ENCODE data around the gene CRAMP1.

Gene CRAMP1

GRCh38 chr16:1602285-1602684, 9.9 kb upstream of the CRAMP1 start:
- DNase-seq: no peak

- DNase-seq: no peak
Measured at GRCh38 chr16:1606774-1607173, 5.4 kb upstream of the CRAMP1 start.

- DNase-seq: no peak
Measured at GRCh38 chr16:1607971-1608370, 4.2 kb upstream of the CRAMP1 start.

- peak; percentile 70 for DNase-seq
Measured at GRCh38 chr16:1610071-1610898, 1.9 kb upstream of the CRAMP1 start.

- DNase-seq: no peak
Measured at GRCh38 chr16:1610899-1611632, 1.1 kb upstream of the CRAMP1 start.

GRCh38 chr16:1613211-1613622, 1.1 kb downstream of the CRAMP1 start:
- DNase-seq: no peak

GRCh38 chr16:1613728-1614455, 1.7 kb downstream of the CRAMP1 start:
- DNase-seq: no peak

- DNase-seq: no peak
Measured at GRCh38 chr16:1614456-1615102, 2.4 kb downstream of the CRAMP1 start.

- no peak for DNase-seq
Measured at GRCh38 chr16:1615761-1616160, 3.6 kb downstream of the CRAMP1 start.

GRCh38 chr16:1619976-1620375, 7.8 kb downstream of the CRAMP1 start:
- DNase-seq: no peak

GRCh38 chr16:1620391-1620790, 8.2 kb downstream of the CRAMP1 start:
- DNase-seq: no peak

GRCh38 chr16:1621851-1622250, 9.7 kb downstream of the CRAMP1 start:
- no peak for DNase-seq

GRCh38 chr16:1626327-1626726, 14.2 kb downstream of the CRAMP1 start:
- no peak for DNase-seq

- DNase-seq: no peak
Measured at GRCh38 chr16:1626776-1627175, 14.6 kb downstream of the CRAMP1 start.

GRCh38 chr16:1630450-1631213, 18.5 kb downstream of the CRAMP1 start:
- no peak for DNase-seq

- DNase-seq: no peak
Measured at GRCh38 chr16:1631230-1631629, 19.1 kb downstream of the CRAMP1 start.

- no peak for DNase-seq
Measured at GRCh38 chr16:1631931-1632637, 19.9 kb downstream of the CRAMP1 start.

- DNase-seq: no peak
Measured at GRCh38 chr16:1632638-1632970, 20.4 kb downstream of the CRAMP1 start.

GRCh38 chr16:1633310-1633709, 21.1 kb downstream of the CRAMP1 start:
- no peak for DNase-seq

GRCh38 chr16:1634541-1634940, 22.4 kb downstream of the CRAMP1 start:
- no peak for DNase-seq

- no peak for DNase-seq
Measured at GRCh38 chr16:1635070-1635469, 22.9 kb downstream of the CRAMP1 start.

- no peak for DNase-seq
Measured at GRCh38 chr16:1637526-1637925, 25.4 kb downstream of the CRAMP1 start.
